ENCODE measurements around the gene MANSC4.

DNA sequence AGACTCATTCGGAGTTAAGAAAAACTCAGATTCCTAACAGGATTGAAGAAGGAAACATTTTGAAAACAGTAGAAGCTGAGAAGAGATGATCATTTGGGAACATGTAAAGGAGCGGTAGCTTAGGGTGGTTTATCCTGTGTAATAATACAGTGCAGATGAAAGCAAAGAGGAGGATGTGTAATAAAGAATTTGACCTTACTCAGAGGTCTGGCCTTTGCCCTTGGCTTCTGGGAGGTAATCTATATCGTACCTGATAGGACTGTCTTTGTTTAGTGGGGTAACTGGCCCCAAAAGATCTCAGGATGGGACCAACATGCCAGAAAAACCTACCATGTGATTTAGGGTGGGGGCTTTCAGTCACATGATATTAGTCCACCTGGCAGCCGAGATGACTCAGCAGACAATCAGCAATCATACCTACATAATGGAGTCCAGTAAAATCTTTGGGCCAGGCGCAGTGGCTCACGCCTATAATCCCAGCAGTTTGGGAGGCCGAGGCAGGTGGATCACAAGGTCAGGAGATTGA lies 23.3 kb downstream of the MANSC4 start:
- TF ChIP-seq POLR2A (IDR thresholded peaks at IDR 0.05) = no peak
- TF ChIP-seq, protein P1, sequence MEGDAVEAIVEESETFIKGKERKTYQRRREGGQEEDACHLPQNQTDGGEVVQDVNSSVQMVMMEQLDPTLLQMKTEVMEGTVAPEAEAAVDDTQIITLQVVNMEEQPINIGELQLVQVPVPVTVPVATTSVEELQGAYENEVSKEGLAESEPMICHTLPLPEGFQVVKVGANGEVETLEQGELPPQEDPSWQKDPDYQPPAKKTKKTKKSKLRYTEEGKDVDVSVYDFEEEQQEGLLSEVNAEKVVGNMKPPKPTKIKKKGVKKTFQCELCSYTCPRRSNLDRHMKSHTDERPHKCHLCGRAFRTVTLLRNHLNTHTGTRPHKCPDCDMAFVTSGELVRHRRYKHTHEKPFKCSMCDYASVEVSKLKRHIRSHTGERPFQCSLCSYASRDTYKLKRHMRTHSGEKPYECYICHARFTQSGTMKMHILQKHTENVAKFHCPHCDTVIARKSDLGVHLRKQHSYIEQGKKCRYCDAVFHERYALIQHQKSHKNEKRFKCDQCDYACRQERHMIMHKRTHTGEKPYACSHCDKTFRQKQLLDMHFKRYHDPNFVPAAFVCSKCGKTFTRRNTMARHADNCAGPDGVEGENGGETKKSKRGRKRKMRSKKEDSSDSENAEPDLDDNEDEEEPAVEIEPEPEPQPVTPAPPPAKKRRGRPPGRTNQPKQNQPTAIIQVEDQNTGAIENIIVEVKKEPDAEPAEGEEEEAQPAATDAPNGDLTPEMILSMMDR (IDR thresholded peaks at IDR 0.05) = no peak

Data from body of pancreas (tissue), 4 donors.